SJSA1 (cell line): ENCODE data around the gene BMPR1B. TPM values are rescaled to one million over a fixed set of nuclear protein-coding genes. Genes with fewer than 3 reads are reported as not detected.
"Not testable (repeated sequence)": the region's sequence is repeated elsewhere in the genome, so short reads cannot be mapped to it uniquely, and the experiment has no call there.

ENCODE experiments used
- DNase-seq, 2 experiments: peaks; one replicate each; pipeline ENCODE4 v3.0.0-alpha.2; 2015 to 2020; ENCODE audit warnings: low spot score in 2 of 2, low read depth in 1 of 2
- H3K27ac ChIP-seq: fragments of 250-450 bp; sonication (Bioruptor Pico); 2 replicates; pipeline ENCODE4 v1.5.1; 2020; ENCODE audit warnings: mild to moderate bottlenecking, moderate library complexity
- H3K27me3 ChIP-seq: fragments of 250-450 bp; sonication (Bioruptor Pico); replicated peaks from 2 replicates; pipeline ENCODE4 v1.5.1; 2020; ENCODE audit warnings: mild to moderate bottlenecking, moderate library complexity
- H3K36me3 ChIP-seq: fragments of 250-450 bp; sonication (Bioruptor Pico); 2 replicates; pipeline ENCODE4 v1.5.1; 2020; ENCODE audit warnings: mild to moderate bottlenecking
- H3K4me1 ChIP-seq: fragments of 250-450 bp; sonication (Bioruptor Pico); replicated peaks from 2 replicates; pipeline ENCODE4 v1.6.1; 2021; ENCODE audit warnings: mild to moderate bottlenecking
- H3K4me3 ChIP-seq: fragments of 250-450 bp; sonication (Bioruptor Pico); 2 replicates; pipeline ENCODE4 v1.5.1; 2020; ENCODE audit warnings: mild to moderate bottlenecking
- H3K9me3 ChIP-seq: fragments of 250-450 bp; sonication (Bioruptor Pico); replicated peaks from 2 replicates; pipeline ENCODE4 v1.5.1; 2020; ENCODE audit warnings: mild to moderate bottlenecking
- total RNA-seq: library from RNA; depleted of rRNA; stranded (reverse); fragments of >200 nt; shearing (Covaris generic); gene quantifications from 2 replicates; pipeline ENCODE4 v1.2.3, GENCODE V29; 2014

BMPR1B gene
- total RNA-seq, 1 experiment from 2014 or later = 0.03 TPM

GRCh38 chr4:95162867-95163266, 405.1 kb downstream of the BMPR1B start:
- no peak for DNase-seq
- no peaks in the 10 kb centered on the region for H3K36me3 ChIP-seq
- H3K27ac ChIP-seq = no peak overlapping the region
- H3K27me3 ChIP-seq = no peaks in the 10 kb centered on the region
- no peak overlapping the region for H3K4me3 ChIP-seq
- H3K9me3 ChIP-seq = no peaks in the 10 kb centered on the region
- no peaks in the 10 kb centered on the region for H3K4me1 ChIP-seq

GRCh38 chr4:95165926-95166524, 408.3 kb downstream of the BMPR1B start:
- Histone ChIP-seq H3K4me1 (no peaks in the 10 kb centered on the region), H3K9me3 (no peaks in the 10 kb centered on the region), H3K27ac (no peak overlapping the region), H3K36me3 (no peaks in the 10 kb centered on the region), H3K4me3 (no peak overlapping the region), H3K27me3 (no peaks in the 10 kb centered on the region)
- peak in 1 of 2 experiments; percentile 41 for DNase-seq

- Histone ChIP-seq H3K27me3 (no peaks in the 10 kb centered on the region), H3K4me1 (no peaks in the 10 kb centered on the region), H3K4me3 (no peak overlapping the region), H3K27ac (no peak overlapping the region), H3K36me3 (no peaks in the 10 kb centered on the region), H3K9me3 (no peaks in the 10 kb centered on the region)
- DNase-seq = no peak
Observed at GRCh38 chr4:95167805-95168204, 410.1 kb downstream of the BMPR1B start.

DNA sequence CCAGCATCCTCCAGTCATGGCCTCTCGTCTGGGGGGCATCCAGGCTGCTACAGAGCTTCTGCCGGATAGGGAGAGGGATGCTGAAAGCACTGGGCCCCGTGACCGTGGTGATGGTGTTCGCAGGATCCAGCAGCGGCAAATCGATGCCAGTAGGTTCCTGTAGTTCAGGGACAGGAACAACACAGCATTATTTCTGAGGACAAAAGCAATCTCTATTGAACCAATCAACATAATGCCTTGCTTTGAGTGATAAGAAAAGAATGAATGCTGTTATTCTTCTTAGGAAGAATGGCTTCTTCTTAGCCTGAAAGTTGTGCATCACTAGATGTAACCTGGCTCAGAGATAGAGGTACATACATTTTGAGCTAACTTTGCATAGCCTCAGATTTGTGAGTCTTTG, 412.4 kb downstream of the BMPR1B start:
- no peaks in the 10 kb centered on the region for H3K9me3 ChIP-seq
- H3K4me1 ChIP-seq = no peaks in the 10 kb centered on the region
- no peak for DNase-seq
- H3K36me3 ChIP-seq = no peaks in the 10 kb centered on the region
- no peak overlapping the region for H3K27ac ChIP-seq
- H3K27me3 ChIP-seq = no peaks in the 10 kb centered on the region
- H3K4me3 ChIP-seq = no peak overlapping the region

DNA sequence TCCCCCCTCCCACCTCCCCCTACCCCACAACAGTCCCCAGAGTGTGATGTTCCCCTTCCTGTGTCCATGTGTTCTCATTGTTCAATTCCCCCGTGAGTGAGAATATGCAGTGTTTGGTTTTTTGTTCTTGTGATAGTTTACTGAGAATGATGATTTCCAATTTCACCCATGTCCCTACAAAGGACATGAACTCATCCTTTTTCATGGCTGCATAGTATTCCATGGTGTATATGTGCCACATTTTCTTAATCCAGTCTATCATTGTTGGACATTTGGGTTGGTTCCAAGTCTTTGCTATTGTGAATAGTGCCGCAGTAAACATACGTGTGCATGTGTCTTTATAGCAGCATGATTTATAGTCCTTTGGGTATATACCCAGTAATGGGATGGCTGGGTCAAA, 413.6 kb downstream of the BMPR1B start:
- not testable (repeated sequence) for H3K36me3 ChIP-seq, H3K27ac ChIP-seq, H3K27me3 ChIP-seq, H3K4me1 ChIP-seq, DNase-seq, H3K9me3 ChIP-seq, H3K4me3 ChIP-seq

DNA sequence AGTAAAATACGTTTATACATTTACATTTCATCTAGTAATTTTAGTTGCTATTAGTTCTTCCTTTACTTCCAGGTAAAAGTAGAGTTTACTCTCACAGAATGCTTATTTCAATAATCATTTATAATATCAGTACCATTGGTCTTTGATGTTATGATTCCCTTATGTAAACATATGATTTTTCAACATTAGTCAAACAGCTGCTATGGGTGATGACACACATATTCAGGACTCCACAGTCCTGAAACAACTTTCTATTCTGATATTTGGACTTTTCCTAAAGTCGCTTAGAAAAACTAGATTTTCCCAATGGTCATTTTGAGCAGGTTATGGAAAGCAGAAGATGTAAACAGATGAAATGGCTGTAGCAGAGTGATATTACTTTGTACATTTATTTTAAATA, 421.2 kb downstream of the BMPR1B start:
- H3K4me1 ChIP-seq = no peaks in the 10 kb centered on the region
- no peaks in the 10 kb centered on the region for H3K9me3 ChIP-seq
- no peak overlapping the region for H3K27ac ChIP-seq
- no peak for DNase-seq
- H3K36me3 ChIP-seq = no peaks in the 10 kb centered on the region
- no peaks in the 10 kb centered on the region for H3K27me3 ChIP-seq
- H3K4me3 ChIP-seq = no peak overlapping the region

DNA sequence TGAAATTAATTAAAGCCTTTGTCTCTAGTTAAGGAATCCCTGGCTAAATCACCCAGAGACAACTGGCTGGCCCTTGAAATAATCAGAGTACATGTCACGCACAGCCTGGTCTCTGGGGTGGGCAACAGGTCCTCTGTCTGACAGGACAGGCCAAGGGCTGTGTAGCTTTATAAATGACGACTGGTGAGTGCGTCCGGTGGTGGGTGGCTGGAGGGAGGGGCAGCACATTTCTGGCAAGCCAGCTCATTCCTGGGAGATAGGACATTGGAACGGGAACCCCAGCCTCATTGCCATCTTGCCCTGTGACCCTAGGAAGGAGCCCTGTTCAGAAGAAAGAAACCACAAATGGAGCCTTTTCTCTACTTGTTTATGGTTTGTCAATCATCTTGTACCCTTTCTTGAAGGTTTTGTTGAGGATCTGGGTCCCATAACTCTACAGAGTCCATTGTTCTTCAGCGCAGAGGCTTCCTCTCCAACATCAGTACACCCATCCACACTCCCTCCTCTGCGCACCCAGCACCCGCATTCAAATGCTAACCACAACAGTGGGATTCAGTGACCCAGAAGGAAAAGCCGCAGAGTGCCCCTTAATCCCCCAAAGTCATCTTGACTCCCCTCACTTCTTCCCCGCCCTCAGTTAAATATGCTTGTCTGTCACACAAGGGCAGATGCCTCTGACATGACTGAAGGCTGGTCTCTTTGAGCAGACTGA, 422.9 kb downstream of the BMPR1B start:
- no peak overlapping the region for H3K4me3 ChIP-seq
- no peak overlapping the region for H3K27ac ChIP-seq
- H3K27me3 ChIP-seq = no peaks in the 10 kb centered on the region
- no peak for DNase-seq
- H3K9me3 ChIP-seq = no peaks in the 10 kb centered on the region
- H3K4me1 ChIP-seq = no peaks in the 10 kb centered on the region
- H3K36me3 ChIP-seq = no peaks in the 10 kb centered on the region

- Histone ChIP-seq H3K27me3 (no peaks in the 10 kb centered on the region), H3K9me3 (no peaks in the 10 kb centered on the region), H3K4me1 (no peaks in the 10 kb centered on the region), H3K27ac (no peak overlapping the region), H3K36me3 (no peaks in the 10 kb centered on the region), H3K4me3 (no peak overlapping the region)
- DNase-seq = no peak
Observed at GRCh38 chr4:95181243-95181995, 423.7 kb downstream of the BMPR1B start.

GRCh38 chr4:95181996-95182306, 424.2 kb downstream of the BMPR1B start:
- no peaks in the 10 kb centered on the region for H3K4me1 ChIP-seq
- no peaks in the 10 kb centered on the region for H3K36me3 ChIP-seq
- no peaks in the 10 kb centered on the region for H3K9me3 ChIP-seq
- H3K27me3 ChIP-seq = no peaks in the 10 kb centered on the region
- DNase-seq = no peak
- no peak overlapping the region for H3K27ac ChIP-seq
- H3K4me3 ChIP-seq = no peak overlapping the region

GRCh38 chr4:95183656-95184408, 426.1 kb downstream of the BMPR1B start:
- no peak overlapping the region for H3K27ac ChIP-seq
- no peak for DNase-seq
- no peaks in the 10 kb centered on the region for H3K4me1 ChIP-seq
- no peak overlapping the region for H3K4me3 ChIP-seq
- no peaks in the 10 kb centered on the region for H3K36me3 ChIP-seq
- H3K27me3 ChIP-seq = no peaks in the 10 kb centered on the region
- H3K9me3 ChIP-seq = no peaks in the 10 kb centered on the region

DNA sequence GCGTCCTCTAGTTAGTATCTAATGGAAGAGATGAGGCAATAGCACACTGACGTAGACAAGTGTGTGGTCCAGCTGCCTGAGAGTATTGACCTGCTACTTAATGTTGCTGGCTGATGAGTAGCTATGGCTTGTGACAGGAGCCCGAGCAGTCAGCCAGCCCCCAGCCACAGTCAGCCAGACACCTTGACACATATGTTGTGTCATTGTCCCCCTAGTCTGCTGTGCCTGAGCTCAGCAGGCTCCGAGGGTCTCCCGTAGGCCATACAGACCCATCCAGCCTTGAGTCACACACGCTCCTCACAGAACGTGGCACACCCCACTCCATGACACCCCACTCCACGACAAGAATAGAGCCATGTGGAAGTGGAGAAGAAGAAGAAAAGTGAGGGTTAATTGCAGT, 428.9 kb downstream of the BMPR1B start:
- Histone ChIP-seq H3K4me1 (no peaks in the 10 kb centered on the region), H3K27ac (no peak overlapping the region), H3K9me3 (no peaks in the 10 kb centered on the region), H3K4me3 (no peak overlapping the region), H3K27me3 (no peaks in the 10 kb centered on the region), H3K36me3 (no peaks in the 10 kb centered on the region)
- DNase-seq = no peak

- no peak overlapping the region for H3K4me3 ChIP-seq
- no peak for DNase-seq
Observed at GRCh38 chr4:95188701-95189370, 431.1 kb downstream of the BMPR1B start.

DNA sequence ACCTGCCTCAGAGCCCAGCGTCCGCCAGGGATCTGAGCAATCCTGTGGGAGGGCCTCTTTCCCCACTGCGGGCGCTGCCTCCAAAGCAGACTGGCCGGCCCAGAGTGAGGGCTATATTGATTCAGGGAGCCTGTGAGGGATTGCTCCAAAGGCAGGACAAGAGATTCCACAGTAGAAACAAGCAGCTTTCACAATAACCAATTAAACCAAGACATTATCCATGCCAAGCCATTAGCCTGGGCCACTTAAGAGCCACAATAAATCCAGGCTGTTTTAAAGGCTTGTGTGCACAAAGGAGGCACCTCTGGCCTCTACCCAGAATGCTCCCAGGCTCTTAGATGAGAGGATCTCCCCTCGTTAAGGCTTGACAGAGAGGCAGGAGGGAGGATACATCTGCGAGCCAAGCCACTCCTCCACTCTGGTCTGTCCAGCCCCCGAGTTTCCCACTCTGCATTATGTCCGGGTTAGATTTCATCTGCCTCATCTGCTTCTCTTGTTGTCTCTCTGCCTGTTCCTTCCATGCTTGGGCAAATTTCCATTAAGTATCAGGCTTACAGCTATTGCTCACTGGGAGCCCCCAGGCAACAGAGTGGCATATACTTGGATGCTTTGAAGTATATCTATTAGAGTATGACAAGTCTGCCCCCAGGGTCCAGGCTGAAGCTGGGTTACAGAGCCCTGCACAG, 433.1 kb downstream of the BMPR1B start:
- Histone ChIP-seq H3K4me1 (no peaks in the 10 kb centered on the region), H3K9me3 (no peaks in the 10 kb centered on the region), H3K36me3 (no peaks in the 10 kb centered on the region), H3K27ac (no peak overlapping the region), H3K4me3 (no peak overlapping the region), H3K27me3 (no peaks in the 10 kb centered on the region)
- DNase-seq = no peak

More at GRCh38 chr4:95188701-95189370, 431.1 kb downstream of the BMPR1B start:
- no peaks in the 10 kb centered on the region for H3K27me3 ChIP-seq
- H3K27ac ChIP-seq = no peak overlapping the region
- no peaks in the 10 kb centered on the region for H3K9me3 ChIP-seq
- H3K36me3 ChIP-seq = no peaks in the 10 kb centered on the region
- no peaks in the 10 kb centered on the region for H3K4me1 ChIP-seq
